Activated T-cell treated with anti-CD3 and anti-CD28 coated beads, Interleukin-2, amount 50 U/mL, for 4 hours (primary cell): Measurements from ENCODE around the gene FCER1G. TPM values are rescaled to one million over a fixed set of nuclear protein-coding genes. Genes with fewer than 3 reads are reported as not detected.

ENCODE experiments used
- ATAC-seq, 2 donors: fragments of 200-7000 bp; cut with Tn5 transposase; one replicate each; pipeline ENCODE4 v1.10.0; 2021
- DNase-seq: peaks from one replicate; pipeline ENCODE4 v3.0.0-alpha.2; 2020
- H3K27me3 Mint-ChIP-seq: one replicate; pipeline ENCODE4 v1.8.0; 2021; ENCODE audit warnings: low read depth, mixed read lengths
- H3K36me3 Mint-ChIP-seq: one replicate; pipeline ENCODE4 v1.8.0; 2022; ENCODE audit warnings: mixed read lengths; ENCODE audit not compliant: insufficient read depth
- H3K4me1 Mint-ChIP-seq: one replicate; pipeline ENCODE4 v1.8.0; 2021; ENCODE audit warnings: low read depth, mixed read lengths
- H3K4me3 Mint-ChIP-seq: one replicate; pipeline ENCODE4 v1.8.0; 2021; ENCODE audit warnings: mild to moderate bottlenecking, moderate library complexity, mixed read lengths
- H3K9me3 Mint-ChIP-seq: one replicate; pipeline ENCODE4 v1.8.0; 2021; ENCODE audit warnings: mixed read lengths
- total RNA-seq, 3 donors: library from RNA; stranded (reverse); gene quantifications; one replicate each; pipeline ENCODE4 v1.2.1, GENCODE V29; 2021

FCER1G gene
- total RNA-seq, 3 donors from 2014 or later = 0.83 to 1.4 TPM; not detected in 1

DNA sequence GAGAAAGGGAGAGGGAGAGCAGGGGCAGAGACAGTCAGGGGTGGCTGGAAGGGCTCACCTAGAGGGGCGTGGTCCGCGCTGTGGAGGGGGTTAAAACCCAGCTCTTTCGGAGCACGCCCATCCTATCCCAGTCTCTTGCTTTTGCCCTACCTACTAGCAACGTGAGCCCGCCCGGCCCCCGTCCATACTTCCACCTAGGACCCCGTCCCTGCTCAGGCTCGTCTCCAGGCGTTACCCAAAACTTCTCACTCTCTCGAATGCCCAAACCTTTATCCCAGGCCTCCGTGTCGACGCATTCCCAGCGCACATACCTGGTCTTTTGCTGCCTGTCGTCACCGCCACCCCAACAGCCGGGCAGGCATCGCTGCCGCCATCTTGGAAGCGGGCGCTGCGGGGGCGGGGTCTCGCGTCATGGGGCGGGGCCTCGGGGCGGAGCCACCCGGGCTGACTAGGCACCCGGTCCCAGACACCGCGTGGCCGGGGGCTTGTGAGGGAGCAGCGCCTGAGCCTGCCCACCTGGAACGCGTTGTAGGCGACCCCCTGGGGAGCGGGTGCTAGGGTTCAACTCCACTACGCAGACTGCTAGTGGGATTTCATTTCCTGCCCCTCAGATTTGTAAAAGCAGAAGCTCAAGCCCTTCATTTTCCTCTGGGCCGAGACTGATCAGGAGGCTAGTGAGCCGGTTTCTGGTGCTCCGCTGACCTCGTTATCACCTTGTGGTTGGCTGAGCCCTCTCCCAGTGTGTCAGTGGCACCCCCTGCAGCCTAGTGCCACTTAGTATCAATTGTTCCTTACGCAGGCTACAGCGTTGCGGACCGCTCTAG lies 37.8 kb upstream of the FCER1G start, which contains the start of gene B4GALT3:
Gene B4GALT3 (minus strand): TSS at position 396 of the 824 bp plus-strand sequence. CDS start 1,447 bp downstream, outside the sequence.
- Mint-ChIP-seq H3K36me3 (peaks cover 22% of the 10 kb centered on the region), H3K4me3 (peak within 1 kb of the TSS; percentile 94), H3K9me3 (no peaks in the 10 kb centered on the region), H3K27me3 (no peaks in the 10 kb centered on the region), H3K4me1 (peaks cover 68% of the 10 kb centered on the region)
- ATAC-seq (peak; percentile 89 to 90), DNase-seq (peak; percentile 98)

DNA sequence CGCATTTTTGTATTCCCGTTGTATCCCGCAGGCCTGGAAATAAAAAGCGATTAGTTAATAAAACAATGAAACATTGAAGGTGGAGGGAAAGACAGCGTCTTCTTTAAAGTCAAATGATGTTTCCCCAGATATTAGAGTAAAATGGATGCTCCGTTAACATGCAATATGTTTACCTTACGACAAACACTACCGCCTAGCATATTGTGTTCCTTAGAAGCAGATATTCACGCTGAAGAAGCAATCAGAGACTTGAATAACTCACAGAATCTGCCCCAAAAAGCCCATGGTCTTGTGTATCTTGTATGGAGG lies 37.2 kb upstream of the FCER1G start:
- peaks cover 70% of the 10 kb centered on the region for H3K4me1 Mint-ChIP-seq
- H3K4me3 Mint-ChIP-seq = peak overlapping the region; percentile 94
- DNase-seq = no peak
- no peaks in the 10 kb centered on the region for H3K27me3 Mint-ChIP-seq
- no peak for ATAC-seq
- H3K36me3 Mint-ChIP-seq = peaks cover 18% of the 10 kb centered on the region
- H3K9me3 Mint-ChIP-seq = no peaks in the 10 kb centered on the region

DNA sequence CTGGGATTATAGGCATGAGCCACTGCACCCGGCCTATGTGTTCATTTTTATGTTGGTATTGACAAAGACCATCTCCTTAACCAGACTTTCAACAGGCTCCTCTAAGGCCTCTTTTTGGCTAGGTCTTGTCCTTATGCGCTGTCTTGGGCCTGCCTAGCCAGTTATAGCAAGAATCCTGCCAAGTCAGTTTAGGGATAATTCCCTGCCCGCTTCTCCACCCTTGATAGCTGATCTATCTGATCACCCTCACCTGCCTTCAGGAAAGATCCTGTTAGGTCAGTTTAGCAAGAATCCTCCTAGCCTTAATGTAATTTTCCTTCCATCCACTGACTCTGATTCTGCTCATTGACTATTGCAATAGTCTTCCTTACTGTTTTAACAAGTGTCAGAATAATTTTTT lies 35.4 kb upstream of the FCER1G start:
- H3K4me3 Mint-ChIP-seq = no peak overlapping the region

DNA sequence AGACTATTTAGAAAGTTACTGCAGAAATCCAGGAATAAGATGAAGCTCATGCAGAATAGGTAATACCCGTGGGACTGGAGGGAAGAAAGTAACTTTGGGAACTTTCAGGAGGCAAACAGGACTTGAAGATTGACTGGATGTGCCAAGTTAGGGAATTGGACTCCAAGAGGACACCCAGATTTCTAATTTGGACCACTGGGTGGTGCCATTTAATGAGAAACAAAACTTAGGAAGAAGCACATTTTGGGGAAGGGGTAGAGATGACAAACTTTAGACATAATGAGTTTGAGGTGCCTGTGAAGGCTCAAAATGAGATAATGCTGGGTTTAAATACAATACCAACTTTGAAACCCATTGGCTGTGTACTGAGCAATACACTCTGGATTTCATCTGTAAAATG lies 34.5 kb upstream of the FCER1G start:
- ATAC-seq = no peak
- no peak overlapping the region for H3K4me3 Mint-ChIP-seq

More for the DNA sequence above, 35.4 kb upstream of the FCER1G start:
- no peak for ATAC-seq
- Mint-ChIP-seq H3K36me3 (peaks cover 4% of the 10 kb centered on the region), H3K27me3 (no peaks in the 10 kb centered on the region), H3K9me3 (no peaks in the 10 kb centered on the region), H3K4me1 (peaks cover 78% of the 10 kb centered on the region)
- DNase-seq = no peak

DNA sequence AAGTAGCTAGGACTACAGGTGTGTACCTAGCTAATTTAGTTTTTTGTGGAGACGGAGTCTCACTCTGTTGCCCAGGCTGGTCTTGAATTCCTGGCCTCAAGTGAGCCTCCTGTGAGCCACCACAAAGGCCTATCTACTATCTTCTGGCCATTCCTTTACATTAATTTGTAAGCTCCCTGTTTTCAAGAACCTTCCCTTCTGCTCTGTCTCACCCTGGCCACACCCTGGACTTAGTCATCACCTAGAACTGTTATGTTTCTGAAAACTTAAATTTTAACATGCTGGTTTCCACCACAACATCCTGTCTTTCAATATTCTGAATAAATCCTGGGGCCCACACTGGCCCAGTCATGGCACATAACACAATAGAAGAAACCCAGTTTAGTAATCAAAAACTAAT lies 32.9 kb upstream of the FCER1G start:
- peak overlapping the region; percentile 43 for H3K4me3 Mint-ChIP-seq
- H3K36me3 Mint-ChIP-seq = peaks cover 2% of the 10 kb centered on the region
- peak; percentile 49 for DNase-seq
- no peaks in the 10 kb centered on the region for H3K27me3 Mint-ChIP-seq
- H3K9me3 Mint-ChIP-seq = no peaks in the 10 kb centered on the region
- peak; percentile 74 to 78 for ATAC-seq
- peaks cover 83% of the 10 kb centered on the region for H3K4me1 Mint-ChIP-seq

More for the DNA sequence above, 34.5 kb upstream of the FCER1G start:
- Mint-ChIP-seq H3K9me3 (no peaks in the 10 kb centered on the region), H3K4me1 (peaks cover 79% of the 10 kb centered on the region), H3K36me3 (peaks cover 2% of the 10 kb centered on the region), H3K27me3 (no peaks in the 10 kb centered on the region)
- no peak for DNase-seq

DNA sequence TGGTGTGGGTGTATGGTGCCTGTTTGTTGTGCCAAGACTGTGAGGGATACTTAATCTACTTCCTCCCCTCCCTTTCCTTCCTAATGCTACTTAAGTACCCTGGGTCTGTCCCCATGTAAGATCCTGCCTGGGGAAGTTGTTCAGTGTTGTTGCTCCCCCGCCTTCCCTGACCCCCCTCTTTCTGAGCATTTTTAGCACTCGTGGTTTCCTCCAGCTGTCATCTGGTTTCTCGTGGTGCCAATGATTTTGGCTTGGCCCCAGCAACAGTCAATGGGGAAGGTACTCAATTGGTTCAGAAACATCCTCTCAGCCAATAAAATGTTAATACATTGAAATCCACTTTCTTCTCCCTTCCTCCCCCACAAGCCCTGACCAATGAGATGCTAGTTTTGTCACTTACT lies 29.8 kb upstream of the FCER1G start:
- Mint-ChIP-seq H3K4me3 (peak overlapping the region; percentile 64), H3K27me3 (no peaks in the 10 kb centered on the region), H3K9me3 (no peaks in the 10 kb centered on the region), H3K36me3 (no peaks in the 10 kb centered on the region), H3K4me1 (peaks cover 83% of the 10 kb centered on the region)
- peak; percentile 51 for DNase-seq
- peak; percentile 44 to 61 for ATAC-seq

DNA sequence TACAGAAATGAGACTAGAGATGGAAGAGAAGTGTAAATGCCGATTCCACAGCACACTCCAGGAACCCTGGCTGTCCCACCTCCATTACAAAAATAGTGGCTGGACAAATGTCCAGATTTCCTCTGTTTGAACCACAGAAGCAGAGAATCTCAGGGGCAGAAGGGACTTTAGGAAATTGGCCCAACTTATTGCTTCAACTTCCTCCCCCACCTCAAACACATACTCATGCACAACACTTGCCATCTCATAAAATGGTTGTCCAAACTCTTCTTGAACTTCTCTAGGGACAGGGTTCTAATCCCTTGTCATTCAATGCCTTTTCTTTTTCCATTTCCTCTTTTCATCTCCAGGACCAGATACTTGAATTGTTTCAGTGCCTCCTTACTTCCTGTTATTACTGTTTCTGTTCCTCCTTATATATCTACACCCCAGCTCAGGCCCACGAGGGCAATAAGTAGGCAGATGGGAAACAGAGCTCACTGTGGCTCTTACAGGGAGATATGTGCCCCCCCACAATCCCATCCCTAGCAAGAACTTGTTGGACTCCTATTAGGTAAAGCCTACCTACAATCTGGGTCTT lies 29.3 kb upstream of the FCER1G start:
- no peak for ATAC-seq
- DNase-seq = no peak
- H3K27me3 Mint-ChIP-seq = no peaks in the 10 kb centered on the region
- no peaks in the 10 kb centered on the region for H3K36me3 Mint-ChIP-seq
- H3K4me3 Mint-ChIP-seq = peak overlapping the region; percentile 64
- peaks cover 77% of the 10 kb centered on the region for H3K4me1 Mint-ChIP-seq
- H3K9me3 Mint-ChIP-seq = no peaks in the 10 kb centered on the region

DNA sequence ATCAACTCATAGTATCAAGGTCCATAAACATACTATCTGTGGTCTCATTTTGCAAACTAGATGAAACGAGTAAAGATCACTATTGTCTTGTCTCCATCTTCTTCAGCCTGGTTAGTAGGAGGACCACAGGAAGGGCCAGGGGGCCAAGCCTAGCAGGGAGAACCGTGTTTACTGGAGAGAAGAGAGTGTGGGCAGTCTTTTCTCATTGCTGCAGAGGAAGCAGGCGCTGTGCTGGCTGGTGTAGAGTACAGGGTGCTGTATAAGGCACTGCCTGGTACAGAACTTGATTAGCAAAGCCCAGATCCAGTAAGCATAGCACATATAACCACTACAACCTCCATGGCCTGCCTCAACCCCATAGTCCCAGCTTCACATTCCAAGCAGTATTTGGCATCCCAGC lies 27.8 kb upstream of the FCER1G start:
- ATAC-seq = no peak
- Mint-ChIP-seq H3K4me3 (no peak overlapping the region), H3K9me3 (no peaks in the 10 kb centered on the region), H3K36me3 (no peaks in the 10 kb centered on the region), H3K4me1 (peaks cover 68% of the 10 kb centered on the region), H3K27me3 (no peaks in the 10 kb centered on the region)
- DNase-seq = no peak

DNA sequence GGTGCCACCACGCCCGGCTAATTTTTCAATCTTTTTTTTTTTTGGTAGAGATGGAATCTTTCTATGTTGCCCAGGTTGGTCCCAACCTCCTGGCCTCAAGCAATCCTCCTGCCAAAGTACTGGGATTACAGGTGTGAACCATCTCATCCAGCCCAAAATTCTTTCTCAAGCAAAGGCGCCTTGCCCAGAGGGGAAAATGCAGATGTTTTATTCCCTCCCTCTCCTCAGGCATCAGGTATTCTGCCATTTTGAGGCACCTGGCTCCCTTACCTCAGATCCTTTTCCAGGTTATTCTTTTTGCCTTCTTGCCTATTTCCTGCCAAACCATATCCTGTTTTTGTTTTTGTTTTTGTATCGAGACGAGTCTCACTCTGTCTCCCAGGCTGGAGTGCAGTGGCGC lies 26.7 kb upstream of the FCER1G start:
- ATAC-seq = no peak

DNA sequence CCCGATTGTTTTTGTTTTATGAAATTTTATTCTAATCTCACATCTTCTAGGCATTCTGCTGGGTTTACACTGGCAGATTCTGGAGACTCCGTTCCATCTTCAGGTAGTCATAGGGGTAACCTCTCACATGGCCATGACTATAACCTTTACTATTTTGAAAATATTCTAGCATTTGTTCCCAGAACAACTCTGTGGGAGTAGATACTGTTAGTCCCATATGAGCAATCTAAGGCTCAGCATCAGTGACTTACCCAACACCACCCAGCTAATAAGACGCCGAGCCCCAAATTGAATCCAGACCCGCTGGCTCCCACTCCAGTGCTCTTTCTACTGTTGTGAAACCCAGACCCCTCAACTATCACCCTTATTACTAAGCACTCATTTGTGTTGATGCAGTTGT lies 26.1 kb upstream of the FCER1G start:
- H3K4me3 Mint-ChIP-seq = no peak overlapping the region
- peaks cover 60% of the 10 kb centered on the region for H3K4me1 Mint-ChIP-seq
- no peak for ATAC-seq
- H3K27me3 Mint-ChIP-seq = no peaks in the 10 kb centered on the region
- no peak for DNase-seq
- H3K36me3 Mint-ChIP-seq = no peaks in the 10 kb centered on the region
- H3K9me3 Mint-ChIP-seq = no peaks in the 10 kb centered on the region

More for the DNA sequence above, 26.7 kb upstream of the FCER1G start:
- Mint-ChIP-seq H3K4me1 (peaks cover 66% of the 10 kb centered on the region), H3K9me3 (no peaks in the 10 kb centered on the region), H3K36me3 (no peaks in the 10 kb centered on the region), H3K27me3 (no peaks in the 10 kb centered on the region), H3K4me3 (no peak overlapping the region)
- DNase-seq = no peak

DNA sequence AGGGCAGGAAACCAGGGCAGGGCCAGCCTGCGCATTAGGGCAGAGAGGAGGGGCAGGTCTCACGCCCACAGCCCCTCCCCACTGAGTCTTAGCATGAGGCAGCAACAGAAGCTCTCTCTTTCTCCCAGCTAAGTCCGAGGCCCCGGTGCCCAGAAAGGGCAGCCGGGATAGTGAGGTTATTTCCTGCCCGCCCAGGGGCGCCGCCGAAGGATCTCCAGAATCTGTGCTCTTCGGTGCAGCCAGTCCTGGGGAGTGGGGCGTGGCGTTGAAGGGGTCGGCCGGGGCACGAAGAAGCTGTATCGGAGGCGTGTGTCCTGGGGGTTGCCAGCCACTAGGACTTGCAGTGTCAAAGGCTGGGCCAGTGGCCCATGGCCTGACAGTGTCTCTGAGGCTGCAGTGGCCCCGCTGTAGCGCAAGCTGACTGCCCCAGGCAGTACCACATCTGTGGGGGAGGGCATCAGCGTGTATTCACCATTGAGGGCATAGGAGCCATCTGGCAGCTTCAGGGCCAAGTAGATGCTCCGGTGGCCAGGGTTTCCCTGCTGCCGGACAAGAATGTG lies 24.1 kb upstream of the FCER1G start:
- no peaks in the 10 kb centered on the region for H3K36me3 Mint-ChIP-seq
- H3K9me3 Mint-ChIP-seq = no peaks in the 10 kb centered on the region
- peaks cover 53% of the 10 kb centered on the region for H3K4me1 Mint-ChIP-seq
- H3K27me3 Mint-ChIP-seq = no peaks in the 10 kb centered on the region
- DNase-seq (no peak), ATAC-seq (no peak)
- H3K4me3 Mint-ChIP-seq = no peak overlapping the region

DNA sequence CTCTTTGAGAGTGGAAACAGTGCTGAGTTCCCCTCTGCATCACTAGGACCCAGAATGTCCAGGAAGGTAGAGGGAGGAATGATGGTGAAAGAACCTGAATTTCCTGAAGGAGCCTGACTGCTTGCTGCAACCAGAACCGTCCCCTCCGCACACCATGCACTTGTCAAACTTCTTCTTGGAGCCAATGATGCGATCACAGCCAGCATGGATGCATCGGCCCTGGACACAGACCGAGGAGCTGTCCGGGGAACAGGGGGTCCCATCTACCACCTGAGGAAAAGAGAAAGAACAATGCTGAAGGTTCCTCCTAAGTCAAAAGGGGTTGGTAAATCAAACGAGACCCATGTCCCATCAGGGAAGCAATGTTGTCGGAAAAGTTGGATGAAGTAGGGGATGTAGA lies 23.1 kb upstream of the FCER1G start:
- ATAC-seq (no peak), DNase-seq (no peak)
- Mint-ChIP-seq H3K9me3 (no peaks in the 10 kb centered on the region), H3K4me3 (no peak overlapping the region), H3K27me3 (no peaks in the 10 kb centered on the region), H3K36me3 (no peaks in the 10 kb centered on the region), H3K4me1 (peaks cover 44% of the 10 kb centered on the region)

DNA sequence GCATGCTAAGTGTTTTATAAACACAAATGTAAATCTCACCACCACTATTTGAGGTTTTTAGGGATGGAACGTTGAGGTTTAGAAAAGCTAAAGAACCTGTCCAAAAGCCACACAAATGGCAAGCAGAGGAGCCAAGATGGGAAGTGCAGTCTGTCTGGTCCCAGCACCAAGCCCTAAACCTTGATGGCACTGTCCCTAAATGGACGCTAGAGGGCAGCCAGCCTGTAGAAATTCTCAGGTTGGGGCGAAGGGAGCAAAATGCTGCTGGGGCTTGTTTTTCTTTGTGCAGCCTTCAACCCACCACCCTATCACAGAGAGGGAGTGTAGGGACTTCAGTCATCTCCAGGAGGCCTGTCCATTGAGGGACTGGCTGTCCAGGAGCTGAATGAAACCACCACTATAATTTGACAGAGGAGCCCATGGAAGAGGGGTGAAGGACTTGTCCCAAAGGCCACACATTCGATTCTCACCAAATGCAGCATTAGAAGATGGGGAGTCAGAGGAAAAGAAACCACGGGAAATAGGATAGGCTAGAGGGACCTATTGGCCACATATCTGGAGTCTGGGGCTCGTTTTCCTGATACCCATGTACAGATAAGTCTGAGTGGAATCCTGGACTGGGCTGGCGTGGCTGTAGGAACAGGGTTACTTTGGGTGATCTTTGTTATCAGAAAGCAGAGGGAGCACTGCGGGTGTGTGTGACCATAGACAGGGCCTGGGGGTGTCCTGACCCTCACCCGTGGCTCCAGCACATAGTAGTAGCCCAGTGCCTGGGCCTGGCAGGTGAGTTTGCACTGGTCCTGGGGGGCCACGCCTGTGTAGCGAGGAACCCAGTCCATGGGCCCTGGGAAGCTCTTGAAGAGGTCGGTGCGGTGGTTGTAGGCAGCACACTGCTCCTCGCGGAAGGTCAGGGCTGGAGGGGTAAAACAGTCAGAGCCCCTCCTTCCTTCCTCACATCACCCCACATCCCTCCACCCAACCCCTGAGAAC lies 22.3 kb upstream of the FCER1G start:
- ATAC-seq (peak; percentile 91 to 95), DNase-seq (peak; percentile 59)
- H3K36me3 Mint-ChIP-seq = no peaks in the 10 kb centered on the region
- peaks cover 36% of the 10 kb centered on the region for H3K4me1 Mint-ChIP-seq
- no peak overlapping the region for H3K4me3 Mint-ChIP-seq
- no peaks in the 10 kb centered on the region for H3K27me3 Mint-ChIP-seq
- no peaks in the 10 kb centered on the region for H3K9me3 Mint-ChIP-seq
